ENCODE data around the gene KLF9. TPM values are rescaled to one million over a fixed set of nuclear protein-coding genes. Genes with fewer than 3 reads are reported as not detected.
A peak's percentile ranks its signal among the peaks of the same experiment; 100 is the strongest.

KLF9 gene
- total RNA-seq, 4 donors from 2014 or later, result 40.6 to 124 (median 55.4) TPM

DNA sequence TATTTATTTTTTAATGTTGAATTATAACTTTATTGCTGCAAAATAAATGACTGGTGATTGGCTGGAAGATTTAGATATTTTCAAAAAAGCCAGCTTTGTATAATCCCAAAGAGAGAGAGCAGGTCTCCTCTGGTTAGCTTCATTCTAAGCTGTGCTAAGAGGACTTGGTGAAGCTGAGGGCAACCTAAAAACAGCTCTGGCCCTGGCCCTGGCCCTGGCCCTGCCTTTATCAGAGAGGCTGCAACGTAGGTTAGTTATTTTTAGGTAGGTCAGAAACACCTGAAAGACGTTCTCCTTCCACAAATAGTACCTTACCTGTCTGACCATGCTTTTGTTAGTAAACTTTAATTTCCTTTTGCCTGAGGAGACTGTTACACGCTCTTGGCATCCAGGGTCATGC, 58.7 kb downstream of the KLF9 start:
- no peak overlapping the region for H3K4me3 ChIP-seq
- H3K27me3 ChIP-seq, result no peaks in the 10 kb centered on the region
- H3K27ac ChIP-seq, result no peak overlapping the region
- no peak for DNase-seq
- H3K36me3 ChIP-seq, result peaks cover 0 to 10% (median 0%) of the 10 kb centered on the region in 3 donors
- H3K4me1 ChIP-seq, result no peaks in the 10 kb centered on the region
- no peaks in the 10 kb centered on the region for H3K9me3 ChIP-seq
- TF ChIP-seq, protein P1, sequence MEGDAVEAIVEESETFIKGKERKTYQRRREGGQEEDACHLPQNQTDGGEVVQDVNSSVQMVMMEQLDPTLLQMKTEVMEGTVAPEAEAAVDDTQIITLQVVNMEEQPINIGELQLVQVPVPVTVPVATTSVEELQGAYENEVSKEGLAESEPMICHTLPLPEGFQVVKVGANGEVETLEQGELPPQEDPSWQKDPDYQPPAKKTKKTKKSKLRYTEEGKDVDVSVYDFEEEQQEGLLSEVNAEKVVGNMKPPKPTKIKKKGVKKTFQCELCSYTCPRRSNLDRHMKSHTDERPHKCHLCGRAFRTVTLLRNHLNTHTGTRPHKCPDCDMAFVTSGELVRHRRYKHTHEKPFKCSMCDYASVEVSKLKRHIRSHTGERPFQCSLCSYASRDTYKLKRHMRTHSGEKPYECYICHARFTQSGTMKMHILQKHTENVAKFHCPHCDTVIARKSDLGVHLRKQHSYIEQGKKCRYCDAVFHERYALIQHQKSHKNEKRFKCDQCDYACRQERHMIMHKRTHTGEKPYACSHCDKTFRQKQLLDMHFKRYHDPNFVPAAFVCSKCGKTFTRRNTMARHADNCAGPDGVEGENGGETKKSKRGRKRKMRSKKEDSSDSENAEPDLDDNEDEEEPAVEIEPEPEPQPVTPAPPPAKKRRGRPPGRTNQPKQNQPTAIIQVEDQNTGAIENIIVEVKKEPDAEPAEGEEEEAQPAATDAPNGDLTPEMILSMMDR (IDR thresholded peaks at IDR 0.05), result no peak
- TF ChIP-seq POLR2A (IDR thresholded peaks at IDR 0.05), result no peak

DNA sequence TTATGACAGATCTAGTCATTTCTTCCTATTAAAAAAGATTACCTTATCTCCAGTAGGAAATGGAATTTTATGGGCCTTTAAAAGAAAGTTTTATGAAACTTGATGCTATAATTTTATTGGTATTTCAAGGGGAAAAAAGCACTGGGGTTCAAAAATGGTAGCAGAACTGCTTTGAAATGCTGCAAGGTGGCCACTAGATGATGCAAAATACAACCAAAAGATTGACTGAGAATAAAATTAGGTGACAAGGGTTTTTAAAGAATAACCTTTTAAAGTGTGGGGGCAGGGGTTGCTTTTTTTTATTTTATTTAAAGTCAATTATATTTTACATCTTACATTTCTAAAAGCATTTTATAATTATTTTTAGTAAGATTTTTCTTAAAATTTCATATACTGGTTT, 61.7 kb downstream of the KLF9 start:
- no peak for DNase-seq
- H3K9me3 ChIP-seq, result no peaks in the 10 kb centered on the region
- no peaks in the 10 kb centered on the region for H3K4me1 ChIP-seq
- peaks cover 0 to 19% (median 0%) of the 10 kb centered on the region in 3 donors for H3K36me3 ChIP-seq
- no peak for TF ChIP-seq POLR2A (IDR thresholded peaks at IDR 0.05)
- TF ChIP-seq, protein P1 (IDR thresholded peaks at IDR 0.05), result peak in 5 of 6 experiments; percentile 53 to 74 (median 68)
- no peak overlapping the region for H3K27ac ChIP-seq
- no peak overlapping the region for H3K4me3 ChIP-seq
- no peaks in the 10 kb centered on the region for H3K27me3 ChIP-seq

DNA sequence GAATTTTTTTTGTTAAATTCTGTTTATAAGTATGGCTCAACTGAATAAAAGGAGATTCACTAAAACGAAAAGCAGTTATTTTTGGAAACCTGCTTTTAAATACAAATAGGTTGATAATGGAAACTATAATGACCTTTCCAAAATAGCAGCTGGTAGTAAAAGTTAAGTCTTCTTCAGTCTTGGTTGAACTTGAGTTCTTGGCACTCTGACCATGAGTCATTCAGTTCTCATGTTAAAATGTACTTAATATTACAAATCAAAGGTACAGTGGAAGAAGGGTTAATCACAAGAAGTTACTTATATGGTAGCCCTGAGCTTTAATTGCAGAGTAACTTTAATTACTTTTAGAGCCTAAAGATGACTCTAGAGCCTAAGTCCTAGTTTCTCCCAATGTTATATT, 62.1 kb downstream of the KLF9 start:
- Histone ChIP-seq H3K4me3 (no peak overlapping the region), H3K27me3 (no peaks in the 10 kb centered on the region), H3K36me3 (peaks cover 0 to 24% (median 0%) of the 10 kb centered on the region in 3 donors), H3K4me1 (no peaks in the 10 kb centered on the region), H3K9me3 (no peaks in the 10 kb centered on the region), H3K27ac (no peak overlapping the region)
- DNase-seq, result no peak
- TF ChIP-seq, protein P1 (IDR thresholded peaks at IDR 0.05), result no peak
- no peak for TF ChIP-seq POLR2A (IDR thresholded peaks at IDR 0.05)

DNA sequence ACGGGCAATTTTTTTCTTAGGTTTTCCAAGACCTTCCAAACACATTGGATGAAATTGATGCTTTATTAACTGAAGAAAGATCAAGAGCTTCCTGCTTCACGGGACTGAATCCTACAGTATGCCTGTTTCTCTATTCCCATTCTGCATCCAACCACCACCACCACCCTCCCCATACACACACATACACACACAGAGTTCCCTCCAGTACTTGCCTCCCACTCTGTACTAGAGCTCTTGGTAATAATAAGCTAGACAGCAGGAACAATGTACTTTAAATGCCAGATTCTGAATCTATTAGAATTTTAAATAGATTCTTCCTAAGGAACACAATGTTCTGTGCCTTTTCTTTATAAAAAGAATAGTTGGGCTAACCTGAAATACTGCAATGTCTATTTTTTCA, 67.4 kb downstream of the KLF9 start:
- no peak for DNase-seq
- TF ChIP-seq, protein P1 (IDR thresholded peaks at IDR 0.05), result no peak
- TF ChIP-seq POLR2A (IDR thresholded peaks at IDR 0.05), result no peak

DNA sequence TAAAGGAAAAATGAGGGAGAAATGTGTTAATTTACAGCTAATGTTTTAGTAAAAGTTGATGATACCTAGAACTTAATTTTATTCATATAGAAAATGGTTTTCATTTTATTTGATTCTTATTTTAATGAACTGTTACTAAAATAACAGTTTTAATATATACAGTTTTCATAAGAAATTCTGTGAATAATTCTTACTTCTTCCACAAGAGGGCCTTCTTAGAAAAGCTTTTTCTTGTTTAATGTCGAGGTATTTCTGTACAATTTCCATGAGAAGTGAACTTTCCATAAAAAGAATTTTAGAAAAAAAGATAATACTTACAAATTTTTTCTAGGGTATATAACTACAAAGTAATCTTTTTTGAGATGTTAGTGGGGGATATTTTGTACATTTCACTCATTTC, 73.9 kb downstream of the KLF9 start:
- TF ChIP-seq, protein P1 (IDR thresholded peaks at IDR 0.05), result peak in 5 of 6 experiments; percentile 50 to 63 (median 58)
- no peak for TF ChIP-seq POLR2A (IDR thresholded peaks at IDR 0.05)
- no peak for DNase-seq
- H3K9me3 ChIP-seq, result no peaks in the 10 kb centered on the region
- H3K27me3 ChIP-seq, result no peaks in the 10 kb centered on the region
- H3K4me1 ChIP-seq, result no peaks in the 10 kb centered on the region
- H3K36me3 ChIP-seq, result no peaks in the 10 kb centered on the region
- no peak overlapping the region for H3K27ac ChIP-seq
- no peak overlapping the region for H3K4me3 ChIP-seq

More for the DNA sequence above, 67.4 kb downstream of the KLF9 start:
- peaks cover 0 to 33% (median 0%) of the 10 kb centered on the region in 3 donors for H3K36me3 ChIP-seq
- no peak overlapping the region for H3K4me3 ChIP-seq
- no peak overlapping the region for H3K27ac ChIP-seq
- no peaks in the 10 kb centered on the region for H3K4me1 ChIP-seq
- H3K9me3 ChIP-seq, result no peaks in the 10 kb centered on the region
- H3K27me3 ChIP-seq, result no peaks in the 10 kb centered on the region

Other genes with a start within 250 kb of the KLF9 start
- gene SMC5, start 155.7 kb downstream of the KLF9 start, total RNA-seq, result 100 to 1,000 TPM in 1 of 4 donors, 10 to 100 TPM in 3; 23.3 to 235 (median 86.5) TPM